GM23338 (cell line): Measurements from ENCODE around the gene RRM1.

Source experiments
- CREB1 ChIP-seq: fragments of 250-450 bp; sonication (Bioruptor Pico); IDR thresholded peaks from 2 replicates; pipeline ENCODE4 v1.5.0; 2020; ENCODE audit warnings: low read depth, mild to moderate bottlenecking, moderate library complexity
- EZH2 ChIP-seq: fragments of 200-600 bp; sonication (generic); IDR thresholded peaks from one replicate; pipeline ENCODE4 v1.8.0; 2017; ENCODE audit warnings: antibody characterized with exemption, mild to moderate bottlenecking, low read depth; ENCODE audit not compliant: unreplicated experiment
- EZH2phosphoT487 ChIP-seq: fragments of 200-600 bp; sonication (generic); IDR thresholded peaks from one replicate; pipeline ENCODE4 v1.8.1; 2018; ENCODE audit warnings: antibody characterized with exemption; ENCODE audit not compliant: unreplicated experiment
- POLR2AphosphoS5 ChIP-seq: IDR thresholded peaks from 2 replicates; pipeline ENCODE4 v1.6.1; 2016; ENCODE audit warnings: antibody characterized with exemption, low read depth
- TF ChIP-seq, protein P1 (sequence below), 2 experiments: fragments of 200-600 bp in 1 of 2; sonication (generic) in 1 of 2; conservative IDR thresholded peaks; 2 replicates each; pipeline versions ENCODE4 v1.5.1 to v1.6.1; 2016 to 2017; ENCODE audit warnings: antibody characterized with exemption in 2 of 2, low read depth in 2 of 2, mild to moderate bottlenecking in 2 of 2, moderate library complexity in 1 of 2
- TF ChIP-seq, protein P2 (sequence below): IDR thresholded peaks from one replicate; pipeline ENCODE4 v1.6.1; 2018; ENCODE audit warnings: antibody characterized with exemption; ENCODE audit not compliant: unreplicated experiment

DNA sequence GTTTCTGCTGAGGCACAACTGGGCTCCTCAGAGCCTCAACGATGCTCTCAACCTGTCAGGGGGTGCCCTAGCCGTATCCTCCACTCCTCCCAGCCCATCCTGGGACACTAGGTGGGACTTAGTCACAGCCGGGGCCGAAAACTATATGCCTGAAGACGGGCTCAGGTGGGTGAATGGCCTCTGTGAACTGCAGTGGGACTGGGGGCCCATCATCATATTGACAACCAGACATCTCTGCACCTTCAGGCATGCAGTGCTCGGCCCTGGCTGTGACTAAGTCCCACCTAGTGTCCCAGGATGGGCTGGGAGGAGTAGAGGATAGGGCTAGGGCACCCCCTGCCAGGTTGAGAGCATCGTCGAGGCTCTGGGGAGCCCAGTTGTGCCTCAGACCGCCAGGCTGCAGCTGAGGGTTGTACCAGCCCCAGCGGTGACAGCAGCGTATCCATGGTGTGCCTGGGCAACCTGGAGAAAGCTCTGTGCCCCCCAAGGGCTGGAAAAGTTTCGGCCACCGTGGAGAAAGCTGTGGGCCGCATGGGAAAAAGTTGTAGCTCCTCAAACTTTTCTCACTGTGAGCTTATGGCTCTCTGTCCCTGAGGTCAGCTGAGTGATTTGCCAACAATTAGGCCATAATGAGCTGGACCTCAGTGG is 88.9 kb downstream of the RRM1 start:
- TF ChIP-seq, protein P1, sequence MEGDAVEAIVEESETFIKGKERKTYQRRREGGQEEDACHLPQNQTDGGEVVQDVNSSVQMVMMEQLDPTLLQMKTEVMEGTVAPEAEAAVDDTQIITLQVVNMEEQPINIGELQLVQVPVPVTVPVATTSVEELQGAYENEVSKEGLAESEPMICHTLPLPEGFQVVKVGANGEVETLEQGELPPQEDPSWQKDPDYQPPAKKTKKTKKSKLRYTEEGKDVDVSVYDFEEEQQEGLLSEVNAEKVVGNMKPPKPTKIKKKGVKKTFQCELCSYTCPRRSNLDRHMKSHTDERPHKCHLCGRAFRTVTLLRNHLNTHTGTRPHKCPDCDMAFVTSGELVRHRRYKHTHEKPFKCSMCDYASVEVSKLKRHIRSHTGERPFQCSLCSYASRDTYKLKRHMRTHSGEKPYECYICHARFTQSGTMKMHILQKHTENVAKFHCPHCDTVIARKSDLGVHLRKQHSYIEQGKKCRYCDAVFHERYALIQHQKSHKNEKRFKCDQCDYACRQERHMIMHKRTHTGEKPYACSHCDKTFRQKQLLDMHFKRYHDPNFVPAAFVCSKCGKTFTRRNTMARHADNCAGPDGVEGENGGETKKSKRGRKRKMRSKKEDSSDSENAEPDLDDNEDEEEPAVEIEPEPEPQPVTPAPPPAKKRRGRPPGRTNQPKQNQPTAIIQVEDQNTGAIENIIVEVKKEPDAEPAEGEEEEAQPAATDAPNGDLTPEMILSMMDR (conservative IDR thresholded peaks at IDR 0.05; ENCODE audit: low read depth in 2 of 2) = no peak
- no peak for TF ChIP-seq POLR2AphosphoS5
- no peak for TF ChIP-seq EZH2phosphoT487
- TF ChIP-seq EZH2 = no peak
- TF ChIP-seq CREB1 (CRISPR knock-in tag) = no peak
- TF ChIP-seq, protein P2, sequence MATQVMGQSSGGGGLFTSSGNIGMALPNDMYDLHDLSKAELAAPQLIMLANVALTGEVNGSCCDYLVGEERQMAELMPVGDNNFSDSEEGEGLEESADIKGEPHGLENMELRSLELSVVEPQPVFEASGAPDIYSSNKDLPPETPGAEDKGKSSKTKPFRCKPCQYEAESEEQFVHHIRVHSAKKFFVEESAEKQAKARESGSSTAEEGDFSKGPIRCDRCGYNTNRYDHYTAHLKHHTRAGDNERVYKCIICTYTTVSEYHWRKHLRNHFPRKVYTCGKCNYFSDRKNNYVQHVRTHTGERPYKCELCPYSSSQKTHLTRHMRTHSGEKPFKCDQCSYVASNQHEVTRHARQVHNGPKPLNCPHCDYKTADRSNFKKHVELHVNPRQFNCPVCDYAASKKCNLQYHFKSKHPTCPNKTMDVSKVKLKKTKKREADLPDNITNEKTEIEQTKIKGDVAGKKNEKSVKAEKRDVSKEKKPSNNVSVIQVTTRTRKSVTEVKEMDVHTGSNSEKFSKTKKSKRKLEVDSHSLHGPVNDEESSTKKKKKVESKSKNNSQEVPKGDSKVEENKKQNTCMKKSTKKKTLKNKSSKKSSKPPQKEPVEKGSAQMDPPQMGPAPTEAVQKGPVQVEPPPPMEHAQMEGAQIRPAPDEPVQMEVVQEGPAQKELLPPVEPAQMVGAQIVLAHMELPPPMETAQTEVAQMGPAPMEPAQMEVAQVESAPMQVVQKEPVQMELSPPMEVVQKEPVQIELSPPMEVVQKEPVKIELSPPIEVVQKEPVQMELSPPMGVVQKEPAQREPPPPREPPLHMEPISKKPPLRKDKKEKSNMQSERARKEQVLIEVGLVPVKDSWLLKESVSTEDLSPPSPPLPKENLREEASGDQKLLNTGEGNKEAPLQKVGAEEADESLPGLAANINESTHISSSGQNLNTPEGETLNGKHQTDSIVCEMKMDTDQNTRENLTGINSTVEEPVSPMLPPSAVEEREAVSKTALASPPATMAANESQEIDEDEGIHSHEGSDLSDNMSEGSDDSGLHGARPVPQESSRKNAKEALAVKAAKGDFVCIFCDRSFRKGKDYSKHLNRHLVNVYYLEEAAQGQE = no peak
